ENCODE measurements around the gene ABCA1.

GRCh38 chr9:104800068-104800785 lies 127.7 kb downstream of the ABCA1 start:
- TF ChIP-seq, protein P1, sequence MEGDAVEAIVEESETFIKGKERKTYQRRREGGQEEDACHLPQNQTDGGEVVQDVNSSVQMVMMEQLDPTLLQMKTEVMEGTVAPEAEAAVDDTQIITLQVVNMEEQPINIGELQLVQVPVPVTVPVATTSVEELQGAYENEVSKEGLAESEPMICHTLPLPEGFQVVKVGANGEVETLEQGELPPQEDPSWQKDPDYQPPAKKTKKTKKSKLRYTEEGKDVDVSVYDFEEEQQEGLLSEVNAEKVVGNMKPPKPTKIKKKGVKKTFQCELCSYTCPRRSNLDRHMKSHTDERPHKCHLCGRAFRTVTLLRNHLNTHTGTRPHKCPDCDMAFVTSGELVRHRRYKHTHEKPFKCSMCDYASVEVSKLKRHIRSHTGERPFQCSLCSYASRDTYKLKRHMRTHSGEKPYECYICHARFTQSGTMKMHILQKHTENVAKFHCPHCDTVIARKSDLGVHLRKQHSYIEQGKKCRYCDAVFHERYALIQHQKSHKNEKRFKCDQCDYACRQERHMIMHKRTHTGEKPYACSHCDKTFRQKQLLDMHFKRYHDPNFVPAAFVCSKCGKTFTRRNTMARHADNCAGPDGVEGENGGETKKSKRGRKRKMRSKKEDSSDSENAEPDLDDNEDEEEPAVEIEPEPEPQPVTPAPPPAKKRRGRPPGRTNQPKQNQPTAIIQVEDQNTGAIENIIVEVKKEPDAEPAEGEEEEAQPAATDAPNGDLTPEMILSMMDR (conservative IDR thresholded peaks at IDR 0.05 in 1 of 2, IDR thresholded peaks at IDR 0.05 in 1 of 2; ENCODE audit: low read depth in 1 of 2, low read length in 2 of 2) = no peak
- TF ChIP-seq EZH2 (IDR thresholded peaks at IDR 0.05; ENCODE audit: low read length, missing control alignments) = no peak

Measured in fibroblast of lung (primary cell).